Natural killer cell (primary cell): ENCODE data around the gene MRPL53. TPM values are rescaled to one million over a fixed set of nuclear protein-coding genes. Genes with fewer than 3 reads are reported as not detected.

ENCODE experiments used
- ATAC-seq, 3 donors: fragments of 150-1000 bp in 2 of 3; fragments of 200-7000 bp in 1 of 3; cut with Tn5 transposase; 1 replicate in 1 of 3; 2 replicates in 2 of 3; pipeline ENCODE4 v1.10.0; 2021; ENCODE audit warnings: mild to moderate bottlenecking in 2 of 3, moderate library complexity in 2 of 3
- DNase-seq, 2 donors: peaks; one replicate each; pipeline versions ENCODE4 v3.0.0 to v3.0.0-alpha.2; 2013 to 2021; ENCODE audit warnings: mixed read lengths in 1 of 2
- H3K27ac ChIP-seq: one replicate; pipeline ENCODE4 v1.5.1; 2013; ENCODE audit warnings: mild to moderate bottlenecking, low read length
- H3K27me3 ChIP-seq: one replicate; pipeline ENCODE4 v1.6.1; 2013; ENCODE audit warnings: low read length; ENCODE audit not compliant: control insufficient read depth, insufficient read depth
- H3K36me3 ChIP-seq: one replicate; pipeline ENCODE4 v1.6.1; 2013; ENCODE audit warnings: low read length; ENCODE audit not compliant: control insufficient read depth, insufficient read depth
- H3K4me1 ChIP-seq: one replicate; pipeline ENCODE4 v1.6.1; 2013; ENCODE audit warnings: low read length; ENCODE audit not compliant: control insufficient read depth, insufficient read depth
- H3K4me3 ChIP-seq: one replicate; pipeline ENCODE4 v1.5.1; 2013; ENCODE audit warnings: low read length
- H3K9me3 ChIP-seq: one replicate; pipeline ENCODE4 v1.6.1; 2013; ENCODE audit warnings: low read length; ENCODE audit not compliant: control insufficient read depth, insufficient read depth
- H3K27ac Mint-ChIP-seq, 2 donors: one replicate each; pipeline ENCODE4 v1.8.0; 2022; ENCODE audit warnings: mild to moderate bottlenecking in 2 of 2, mixed read lengths in 2 of 2, moderate library complexity in 1 of 2
- H3K27me3 Mint-ChIP-seq, 2 donors: one replicate each; pipeline ENCODE4 v1.8.0; 2022; ENCODE audit warnings: low read depth in 2 of 2, mixed read lengths in 2 of 2
- H3K36me3 Mint-ChIP-seq: one replicate; pipeline ENCODE4 v1.8.0; 2022; ENCODE audit warnings: mixed read lengths
- H3K4me1 Mint-ChIP-seq, 2 donors: one replicate each; pipeline ENCODE4 v1.8.0; 2022; ENCODE audit warnings: mixed read lengths in 2 of 2
- H3K4me3 Mint-ChIP-seq: one replicate; pipeline ENCODE4 v1.8.0; 2022; ENCODE audit warnings: mild to moderate bottlenecking, moderate library complexity, mixed read lengths
- H3K9me3 Mint-ChIP-seq, 2 donors: one replicate each; pipeline ENCODE4 v1.8.0; 2022; ENCODE audit warnings: mixed read lengths in 2 of 2
- WGBS: methylation state at CpG from one replicate; pipeline ENCODE4 v1.1.7; 2013; ENCODE audit warnings: missing lambda C conversion rate; ENCODE audit not compliant: insufficient coverage; 5-methylcytosine and 5-hydroxymethylcytosine counted together
- intact Hi-C: fragments of 100-400 bp; cut with micrococcal nuclease; formaldehyde crosslinking; loops from one replicate; pipeline ENCODE4 v1.14.2; 2022
- total RNA-seq, 4 donors: library from RNA; stranded (reverse); fragments of 120-200 nt in 1 of 4; gene quantifications; one replicate each; pipeline versions ENCODE4 v1.2.3 to v1.2.4, GENCODE V29; 2013 to 2022
- TF ChIP-seq, protein P1 (sequence below): fragments of 200-600 bp; IDR thresholded peaks from one replicate; pipeline ENCODE4 v1.8.0; 2022; ENCODE audit warnings: antibody characterized with exemption

Gene MRPL53
- total RNA-seq, 3 donors from 2014 or later (not counting 1 experiment from before 2014, with no cell fraction given), result 42.4 to 49.7 (median 42.4) TPM

GRCh38 chr2:74458938-74459363, 13.5 kb downstream of the MRPL53 start:
- H3K4me1 ChIP-seq, result peaks cover 38% of the 10 kb centered on the region
- TF ChIP-seq, protein P1, sequence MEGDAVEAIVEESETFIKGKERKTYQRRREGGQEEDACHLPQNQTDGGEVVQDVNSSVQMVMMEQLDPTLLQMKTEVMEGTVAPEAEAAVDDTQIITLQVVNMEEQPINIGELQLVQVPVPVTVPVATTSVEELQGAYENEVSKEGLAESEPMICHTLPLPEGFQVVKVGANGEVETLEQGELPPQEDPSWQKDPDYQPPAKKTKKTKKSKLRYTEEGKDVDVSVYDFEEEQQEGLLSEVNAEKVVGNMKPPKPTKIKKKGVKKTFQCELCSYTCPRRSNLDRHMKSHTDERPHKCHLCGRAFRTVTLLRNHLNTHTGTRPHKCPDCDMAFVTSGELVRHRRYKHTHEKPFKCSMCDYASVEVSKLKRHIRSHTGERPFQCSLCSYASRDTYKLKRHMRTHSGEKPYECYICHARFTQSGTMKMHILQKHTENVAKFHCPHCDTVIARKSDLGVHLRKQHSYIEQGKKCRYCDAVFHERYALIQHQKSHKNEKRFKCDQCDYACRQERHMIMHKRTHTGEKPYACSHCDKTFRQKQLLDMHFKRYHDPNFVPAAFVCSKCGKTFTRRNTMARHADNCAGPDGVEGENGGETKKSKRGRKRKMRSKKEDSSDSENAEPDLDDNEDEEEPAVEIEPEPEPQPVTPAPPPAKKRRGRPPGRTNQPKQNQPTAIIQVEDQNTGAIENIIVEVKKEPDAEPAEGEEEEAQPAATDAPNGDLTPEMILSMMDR, result no peak
- Mint-ChIP-seq H3K27me3 (no peaks in the 10 kb centered on the region), H3K9me3 (no peaks in the 10 kb centered on the region), H3K27ac (peak overlapping the region; percentile 98 to 99), H3K36me3 (no peaks in the 10 kb centered on the region), H3K4me3 (peak overlapping the region; percentile 98), H3K4me1 (peaks cover 58 to 71% of the 10 kb centered on the region in 2 donors)
- H3K27me3 ChIP-seq, result no peaks in the 10 kb centered on the region
- 15% methylated on average over 7 of the region's 10 CpGs for WGBS
- H3K4me3 ChIP-seq, result peak overlapping the region; percentile 89
- H3K36me3 ChIP-seq, result peaks cover 10% of the 10 kb centered on the region
- ATAC-seq (no peak), DNase-seq (peak in 1 of 2 donors; percentile 44)
- H3K9me3 ChIP-seq, result no peaks in the 10 kb centered on the region
- peak overlapping the region; percentile 79 for H3K27ac ChIP-seq
- intact Hi-C loops, result loop anchor here (1.0 to 10.0 kb wide), 6 partner anchors 13 to 1224 kb away; partner anchors contain the start of genes C2orf81, CCT7, MRPL53 and PCGF1

DNA sequence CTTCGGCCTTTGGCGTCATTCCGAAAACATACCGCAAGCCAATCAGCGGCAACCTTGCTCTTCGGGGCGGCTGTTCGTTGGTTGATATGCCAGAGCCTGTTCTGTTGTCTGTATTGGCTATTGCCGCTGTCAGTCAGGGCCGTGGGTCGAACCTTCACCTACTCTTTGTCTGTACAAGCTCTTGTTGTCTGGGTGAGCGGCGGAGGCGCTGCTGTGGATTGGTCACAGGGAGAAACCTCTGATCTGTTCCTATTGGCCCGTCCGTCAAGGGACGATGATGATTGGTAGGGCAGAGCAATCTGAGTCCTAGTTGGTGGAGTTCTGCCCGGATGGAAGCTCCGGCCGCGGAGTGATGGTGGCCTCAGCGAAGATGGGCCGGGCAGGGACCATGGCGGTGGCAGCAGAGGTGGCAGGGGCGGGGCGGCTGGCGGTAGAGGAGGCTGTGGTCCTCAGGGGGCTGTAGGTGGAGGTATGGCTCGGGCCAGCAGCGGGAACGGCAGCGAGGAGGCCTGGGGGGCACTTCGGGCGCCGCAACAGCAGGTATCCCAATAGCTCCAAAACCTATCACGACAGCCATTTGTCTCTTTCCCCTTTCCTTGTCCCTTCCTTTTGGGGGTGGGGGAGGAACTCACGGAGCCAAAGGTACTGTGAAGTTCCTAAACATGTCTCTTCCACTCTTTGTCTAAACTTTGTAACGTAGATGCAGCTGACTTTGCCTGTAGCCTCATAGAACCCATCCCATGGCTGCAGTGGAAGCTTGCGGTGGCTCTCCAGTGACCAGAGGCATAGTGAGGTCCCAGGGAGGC, 14.1 kb downstream of the MRPL53 start, which contains the start of gene WBP1:
Gene WBP1, plus strand, starts transcription at position 307 of the 806 bp plus-strand sequence. Its CDS starts 165 bp downstream, at position 472.
- Mint-ChIP-seq H3K4me3 (peak within 1 kb of the TSS; percentile 98), H3K36me3 (no peaks in the 10 kb centered on the region), H3K4me1 (peaks cover 59 to 73% of the 10 kb centered on the region in 2 donors), H3K9me3 (no peaks in the 10 kb centered on the region), H3K27me3 (no peaks in the 10 kb centered on the region), H3K27ac (peak within 1 kb of the TSS; percentile 98 to 99)
- ATAC-seq (peak; percentile 77 to 93 (median 81)), DNase-seq (peak; percentile 98 to 100)
- Histone ChIP-seq H3K4me3 (peak within 1 kb of the TSS; percentile 89), H3K27ac (peak within 1 kb of the TSS; percentile 99), H3K9me3 (no peaks in the 10 kb centered on the region), H3K36me3 (peaks cover 10% of the 10 kb centered on the region), H3K27me3 (no peaks in the 10 kb centered on the region), H3K4me1 (peaks cover 37% of the 10 kb centered on the region)
- intact Hi-C loops, result loop anchor here (1.0 to 10.0 kb wide), 6 partner anchors 14 to 1224 kb away; partner anchors contain the start of genes C2orf81, CCT7, MRPL53 and PCGF1
- WGBS, result 0% methylated on average over 30 of the region's 38 CpGs
- TF ChIP-seq, protein P1, result no peak

GRCh38 chr2:74457549-74458131, 14.8 kb downstream of the MRPL53 start:
- WGBS, result under 1% methylated on average over 43 of the region's 46 CpGs
- Mint-ChIP-seq H3K27ac (peak overlapping the region; percentile 98 to 99), H3K9me3 (no peaks in the 10 kb centered on the region), H3K4me1 (peaks cover 63 to 80% of the 10 kb centered on the region in 2 donors), H3K36me3 (no peaks in the 10 kb centered on the region), H3K27me3 (no peaks in the 10 kb centered on the region), H3K4me3 (peak overlapping the region; percentile 98)
- intact Hi-C loops, result loop anchor here (1.0 to 10.0 kb wide), 6 partner anchors 15 to 1223 kb away; partner anchors contain the start of genes C2orf81, CCT7, MRPL53 and PCGF1
- DNase-seq (peak; percentile 81 to 89), ATAC-seq (peak; percentile 37 to 62 (median 51))
- Histone ChIP-seq H3K4me3 (peak overlapping the region; percentile 89), H3K27ac (peak overlapping the region; percentile 99), H3K9me3 (no peaks in the 10 kb centered on the region), H3K27me3 (no peaks in the 10 kb centered on the region), H3K4me1 (peaks cover 44% of the 10 kb centered on the region), H3K36me3 (peaks cover 8% of the 10 kb centered on the region)
- TF ChIP-seq, protein P1, result no peak
